22Rv1 (cell line): ENCODE results near the gene ATXN1.
"Not testable (repeated sequence)": the region's sequence is repeated elsewhere in the genome, so short reads cannot be mapped to it uniquely, and the experiment has no call there.

Source experiments
- H3K27ac ChIP-seq: fragments of 450-650 bp; 2 replicates; pipeline ENCODE4 v1.5.1; 2017
- ZFX ChIP-seq: fragments of 450-650 bp; IDR thresholded peaks from 2 replicates; pipeline ENCODE4 v1.6.1; 2017; ENCODE audit warnings: antibody characterized with exemption, borderline replicate concordance
- TF ChIP-seq, protein P1 (sequence below): fragments of 450-650 bp; IDR thresholded peaks from 2 replicates; pipeline ENCODE4 v1.5.1; 2017; ENCODE audit warnings: mild to moderate bottlenecking

ATXN1 gene

DNA sequence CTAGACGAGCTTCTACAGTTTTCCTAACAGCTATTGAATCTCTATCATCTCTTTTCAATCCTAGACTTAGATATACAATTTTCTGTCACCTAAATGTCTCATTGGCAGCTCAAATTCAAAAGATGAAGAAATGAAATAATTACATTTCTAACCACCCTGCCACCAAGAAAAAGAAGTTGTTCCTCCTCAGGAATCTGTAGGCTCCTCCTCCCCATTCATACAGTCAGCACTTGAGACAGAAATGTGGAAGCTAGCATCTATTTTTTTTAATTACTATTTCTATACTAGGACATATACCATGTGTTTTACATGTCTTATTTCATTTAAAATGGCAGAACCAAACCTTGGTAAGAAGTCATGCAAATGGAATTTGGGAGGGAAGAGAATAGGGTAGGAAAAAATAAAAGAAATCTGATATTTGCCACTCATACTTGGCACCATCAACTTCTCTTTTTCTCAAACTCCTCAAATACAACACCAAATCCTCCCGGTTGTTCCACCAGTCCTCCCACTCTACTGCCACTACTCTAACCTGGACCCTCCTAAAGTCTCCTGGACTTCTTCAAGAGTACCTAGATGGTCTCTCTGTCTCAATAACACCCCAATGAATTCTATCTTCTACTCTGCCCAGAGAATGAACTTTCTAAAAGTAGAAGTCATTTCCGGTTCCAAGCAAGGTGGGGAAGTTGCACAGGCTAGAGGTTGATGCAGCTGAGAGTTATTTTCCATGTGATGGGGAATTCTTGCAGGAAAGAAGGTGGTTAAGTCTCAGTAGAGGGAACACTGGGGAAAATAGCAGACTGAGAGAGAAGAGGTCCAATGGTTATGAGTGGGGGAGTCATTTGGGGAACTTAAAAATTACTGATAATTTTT lies 54.1 kb downstream of the ATXN1 start:
- H3K27ac ChIP-seq: no peak overlapping the region
- no peak for TF ChIP-seq ZFX
- TF ChIP-seq, protein P1, sequence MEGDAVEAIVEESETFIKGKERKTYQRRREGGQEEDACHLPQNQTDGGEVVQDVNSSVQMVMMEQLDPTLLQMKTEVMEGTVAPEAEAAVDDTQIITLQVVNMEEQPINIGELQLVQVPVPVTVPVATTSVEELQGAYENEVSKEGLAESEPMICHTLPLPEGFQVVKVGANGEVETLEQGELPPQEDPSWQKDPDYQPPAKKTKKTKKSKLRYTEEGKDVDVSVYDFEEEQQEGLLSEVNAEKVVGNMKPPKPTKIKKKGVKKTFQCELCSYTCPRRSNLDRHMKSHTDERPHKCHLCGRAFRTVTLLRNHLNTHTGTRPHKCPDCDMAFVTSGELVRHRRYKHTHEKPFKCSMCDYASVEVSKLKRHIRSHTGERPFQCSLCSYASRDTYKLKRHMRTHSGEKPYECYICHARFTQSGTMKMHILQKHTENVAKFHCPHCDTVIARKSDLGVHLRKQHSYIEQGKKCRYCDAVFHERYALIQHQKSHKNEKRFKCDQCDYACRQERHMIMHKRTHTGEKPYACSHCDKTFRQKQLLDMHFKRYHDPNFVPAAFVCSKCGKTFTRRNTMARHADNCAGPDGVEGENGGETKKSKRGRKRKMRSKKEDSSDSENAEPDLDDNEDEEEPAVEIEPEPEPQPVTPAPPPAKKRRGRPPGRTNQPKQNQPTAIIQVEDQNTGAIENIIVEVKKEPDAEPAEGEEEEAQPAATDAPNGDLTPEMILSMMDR: no peak

DNA sequence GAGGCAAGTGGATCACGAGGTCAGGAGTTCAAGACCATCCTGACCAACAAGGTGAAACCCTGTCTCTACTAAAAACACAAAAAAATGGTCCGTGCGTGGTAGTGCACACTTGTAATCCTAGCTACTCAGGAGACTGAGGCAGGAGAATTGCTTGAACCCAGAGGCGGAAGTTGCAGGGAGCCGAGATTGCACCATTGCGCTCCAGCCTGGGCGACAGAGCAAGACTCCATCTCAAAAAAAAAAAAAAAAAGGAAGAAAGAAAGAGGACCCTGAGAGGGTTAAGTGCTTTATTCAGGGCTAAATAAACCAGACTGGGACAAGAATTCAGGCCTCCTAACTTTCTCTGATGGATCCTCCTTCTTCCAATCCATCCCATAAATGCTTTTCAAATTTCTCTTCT lies 54.8 kb downstream of the ATXN1 start:
- H3K27ac ChIP-seq: not testable (repeated sequence)

DNA sequence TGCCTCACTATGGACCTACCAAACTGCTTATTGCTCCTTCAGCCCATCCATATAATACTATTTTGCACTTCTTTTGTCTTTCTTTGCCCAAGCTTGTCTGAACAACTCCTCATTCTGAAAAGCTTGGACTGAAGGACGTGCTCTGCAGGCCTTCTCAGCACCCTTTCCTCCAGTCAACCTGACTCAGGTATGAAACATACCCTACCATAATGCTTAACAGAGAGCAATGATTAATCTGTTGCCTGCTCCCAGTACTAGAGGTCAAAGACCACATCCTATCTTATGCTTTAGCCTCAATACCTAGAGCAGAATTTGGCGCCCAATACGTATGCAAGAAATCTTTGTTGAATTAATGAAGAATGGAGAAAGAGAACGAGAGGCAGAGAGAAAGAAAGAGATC lies 55.2 kb downstream of the ATXN1 start:
- no peak overlapping the region for H3K27ac ChIP-seq
- TF ChIP-seq, protein P1: no peak
- TF ChIP-seq ZFX: no peak

DNA sequence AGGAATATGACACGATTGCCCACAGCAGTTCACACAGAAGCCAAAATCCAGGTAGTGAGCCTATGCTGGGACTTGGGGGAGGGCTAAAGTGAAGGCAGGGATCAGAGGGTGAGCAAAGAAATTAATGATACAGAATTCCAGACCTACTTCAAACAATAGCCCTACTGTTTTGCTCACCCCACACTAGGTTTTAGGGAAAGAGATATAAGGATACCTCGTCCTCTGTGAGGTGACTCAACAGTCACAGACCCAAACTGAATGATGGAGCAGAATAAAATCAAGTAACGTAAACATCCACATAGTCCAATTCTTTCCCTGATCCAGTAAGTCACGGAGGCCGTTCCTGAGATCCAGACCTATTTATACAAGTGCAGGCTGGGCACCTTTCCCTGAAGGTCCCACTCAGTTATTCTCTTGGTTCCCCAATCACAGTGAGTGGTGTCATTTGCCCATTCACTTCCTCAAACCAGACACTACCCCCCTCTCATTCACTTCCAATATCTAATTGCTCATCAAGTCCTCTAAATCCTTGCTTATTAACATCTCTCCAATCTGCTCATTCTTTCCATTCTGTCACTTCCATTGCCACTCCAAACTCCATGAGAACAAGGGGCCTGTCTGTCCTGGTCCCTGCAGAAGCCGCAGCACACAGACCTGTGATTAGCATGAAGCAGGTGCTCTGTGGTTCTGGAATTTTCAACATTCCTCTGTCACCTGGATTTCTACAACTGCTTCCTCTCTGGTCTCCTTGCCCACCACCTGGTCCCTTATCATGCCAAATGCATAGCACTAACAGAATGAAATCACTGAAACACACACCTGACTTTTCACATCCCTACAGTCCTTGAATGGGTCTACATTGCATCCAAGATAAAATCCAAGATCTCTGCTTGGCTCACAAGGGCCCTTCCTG lies 55.9 kb downstream of the ATXN1 start:
- H3K27ac ChIP-seq: no peak overlapping the region

DNA sequence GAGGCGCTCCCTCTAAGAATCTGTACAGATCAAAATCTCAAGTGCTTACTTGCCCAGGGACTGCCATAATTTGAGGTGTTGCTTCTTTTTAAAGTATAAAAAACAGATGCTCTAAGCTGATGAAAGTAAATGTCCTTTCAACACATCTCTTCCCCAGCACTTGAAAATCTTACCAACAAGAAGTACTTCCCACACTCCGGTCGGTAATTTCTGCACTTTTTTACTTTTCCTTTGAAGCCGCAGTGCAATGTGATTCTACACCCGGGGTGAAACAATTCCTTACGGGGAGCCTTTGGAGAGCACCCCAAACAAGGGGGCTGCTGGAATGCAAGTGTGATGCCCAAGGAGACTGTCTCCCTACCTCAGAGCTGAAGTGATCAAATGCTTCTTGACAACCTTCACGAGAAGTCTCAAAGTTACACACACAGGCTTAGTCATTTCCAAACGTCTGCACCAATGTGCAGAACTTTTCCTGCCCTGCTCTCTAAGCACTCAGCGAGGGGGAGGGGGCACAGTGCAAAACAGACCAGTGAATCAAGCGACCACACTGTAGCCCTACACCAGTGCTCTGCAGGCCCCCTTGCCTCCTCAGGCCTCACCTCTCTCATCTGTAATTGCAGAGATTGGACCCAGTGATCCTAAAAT lies 56.7 kb downstream of the ATXN1 start:
- no peak overlapping the region for H3K27ac ChIP-seq
- TF ChIP-seq ZFX: no peak

More for the DNA sequence above, 55.9 kb downstream of the ATXN1 start:
- TF ChIP-seq, protein P1: no peak
- no peak for TF ChIP-seq ZFX

DNA sequence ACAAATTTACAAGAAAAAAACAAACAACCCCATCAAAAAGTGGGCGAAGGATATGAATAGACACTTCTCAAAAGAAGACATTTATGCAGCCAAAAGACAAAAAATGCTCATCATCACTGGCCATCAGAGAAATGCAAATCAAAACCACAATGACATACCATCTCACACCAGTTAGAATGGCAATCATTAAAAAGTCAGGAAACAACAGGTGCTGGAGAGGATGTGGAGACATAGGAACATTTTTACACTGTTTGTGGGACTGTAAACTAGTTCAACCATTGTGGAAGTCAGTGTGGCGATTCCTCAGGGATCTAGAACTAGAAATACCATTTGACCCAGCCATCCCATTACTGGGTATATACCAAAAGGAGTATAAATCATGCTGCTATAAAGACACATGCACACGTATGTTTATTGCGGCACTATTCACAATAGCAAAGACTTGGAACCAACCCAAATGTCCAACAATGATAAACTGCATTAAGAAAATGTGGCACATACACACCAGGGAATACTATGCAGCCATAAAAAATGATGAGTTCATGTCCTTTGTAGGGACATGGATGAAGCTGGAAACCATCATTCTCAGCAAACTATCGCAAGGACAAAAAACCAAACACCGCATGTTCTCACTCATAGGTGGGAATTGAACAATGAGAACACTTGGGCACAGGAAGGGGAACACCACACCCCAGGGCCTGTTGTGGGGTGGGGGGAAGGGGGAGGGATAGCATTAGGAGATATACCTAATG lies 58.5 kb downstream of the ATXN1 start:
- not testable (repeated sequence) for H3K27ac ChIP-seq

DNA sequence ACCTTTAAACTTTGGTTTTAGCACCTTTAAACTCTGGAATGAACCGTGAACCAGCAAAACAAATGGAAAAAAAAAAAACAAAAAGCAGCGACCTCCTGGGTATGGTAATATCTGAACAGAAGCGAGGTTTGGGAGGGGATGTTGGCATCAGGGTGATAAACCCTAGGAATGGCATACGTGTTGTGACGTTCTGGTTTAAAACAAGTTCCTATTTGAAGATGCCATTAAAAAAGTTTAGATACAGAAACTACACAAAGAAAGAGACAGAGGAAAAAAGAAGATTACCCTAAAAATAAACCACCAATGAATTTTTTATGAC lies 60.4 kb downstream of the ATXN1 start:
- H3K27ac ChIP-seq: no peak overlapping the region

More for the DNA sequence above, 60.4 kb downstream of the ATXN1 start:
- TF ChIP-seq, protein P1: no peak
- TF ChIP-seq ZFX: no peak
